ENCODE results near the gene VPS13D. TPM values are rescaled to one million over a fixed set of nuclear protein-coding genes. Genes with fewer than 3 reads are reported as not detected.

The VPS13D gene
- total and polyA plus RNA-seq, 10 donors, result 10.1 to 108 (median 86.3) TPM

- 69 to 94% (median 79%) methylated on average over 12 to 27 of the region's 27 CpGs for WGBS, 5 donors
- Histone ChIP-seq H3K27me3 (replicated peaks in 1 of 7) (no peaks in the 10 kb centered on the region), H3K4me1 (peaks cover 0 to 28% (median 0%) of the 10 kb centered on the region in 6 donors), H3K36me3 (no peaks in the 10 kb centered on the region), H3K27ac (no peak overlapping the region), H3K9me3 (no peaks in the 10 kb centered on the region), H3K4me3 (no peak overlapping the region)
- no peak for DNase-seq
- TF ChIP-seq POLR2AphosphoS5 (IDR thresholded peaks at IDR 0.05), result no peak
- intact Hi-C loops (cut with DNase I; ENCODE audit: low total_unique reads), result no loop called here
Measured at GRCh38 chr1:12548973-12549459, 319.2 kb downstream of the VPS13D start.

DNA sequence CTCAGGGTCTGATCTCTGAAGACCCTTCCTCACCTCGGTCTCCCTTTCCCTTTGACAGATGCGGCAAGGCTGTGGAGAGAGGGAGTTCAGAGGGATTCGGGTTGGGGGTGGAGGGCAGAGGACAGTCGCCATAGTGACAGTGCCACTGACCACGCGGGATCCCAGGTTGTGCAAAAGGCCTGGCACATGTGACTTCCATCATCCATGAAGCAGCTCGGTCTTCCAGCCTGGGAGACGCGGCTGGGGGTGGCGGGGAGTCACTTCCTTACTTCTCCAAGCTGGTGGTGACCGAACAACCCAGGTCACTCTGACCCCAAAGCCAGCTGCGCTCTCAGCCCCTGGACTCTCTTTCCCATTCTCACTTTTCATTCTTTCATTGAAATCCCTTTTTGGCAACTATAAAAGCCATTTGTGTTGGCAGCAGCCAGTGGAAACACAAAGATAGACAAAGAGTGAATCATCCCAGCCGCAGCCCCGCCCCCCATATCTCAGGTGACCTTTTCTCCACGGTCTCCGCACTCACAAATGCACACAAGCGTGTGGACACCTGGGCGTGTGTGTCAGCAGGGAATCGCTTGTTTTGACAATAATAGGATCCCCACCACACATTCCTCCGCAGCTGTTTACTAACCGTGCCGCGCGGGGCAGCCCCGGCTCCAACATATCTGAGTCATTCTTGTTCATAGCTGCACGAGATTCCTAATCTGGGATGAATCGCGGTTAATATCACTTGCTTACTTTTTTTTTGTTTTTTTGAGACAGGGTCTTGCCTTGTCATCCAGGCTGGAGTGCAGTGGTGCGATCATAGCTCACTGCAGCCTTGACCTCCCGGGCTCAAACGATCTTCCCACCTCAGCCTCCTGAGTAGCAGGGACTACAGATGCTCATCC, 319.9 kb downstream of the VPS13D start:
- DNase-seq, result no peak
- Histone ChIP-seq H3K4me3 (no peak overlapping the region), H3K27ac (no peak overlapping the region), H3K4me1 (peaks cover 0 to 21% (median 0%) of the 10 kb centered on the region in 6 donors), H3K9me3 (no peaks in the 10 kb centered on the region), H3K27me3 (replicated peaks in 1 of 7) (no peaks in the 10 kb centered on the region), H3K36me3 (no peaks in the 10 kb centered on the region)
- TF ChIP-seq POLR2AphosphoS5 (IDR thresholded peaks at IDR 0.05) (no peak), CTCF (IDR thresholded peaks at IDR 0.05 in 8 of 11, conservative IDR thresholded peaks at IDR 0.05 in 3 of 11) (no peak), POLR2A (IDR thresholded peaks at IDR 0.05) (no peak)
- intact Hi-C loops (cut with DNase I; ENCODE audit: low total_unique reads), result no loop called here
- WGBS, 5 donors, result 84 to 91% (median 86%) methylated on average over 29 to 31 of the region's 31 CpGs

DNA sequence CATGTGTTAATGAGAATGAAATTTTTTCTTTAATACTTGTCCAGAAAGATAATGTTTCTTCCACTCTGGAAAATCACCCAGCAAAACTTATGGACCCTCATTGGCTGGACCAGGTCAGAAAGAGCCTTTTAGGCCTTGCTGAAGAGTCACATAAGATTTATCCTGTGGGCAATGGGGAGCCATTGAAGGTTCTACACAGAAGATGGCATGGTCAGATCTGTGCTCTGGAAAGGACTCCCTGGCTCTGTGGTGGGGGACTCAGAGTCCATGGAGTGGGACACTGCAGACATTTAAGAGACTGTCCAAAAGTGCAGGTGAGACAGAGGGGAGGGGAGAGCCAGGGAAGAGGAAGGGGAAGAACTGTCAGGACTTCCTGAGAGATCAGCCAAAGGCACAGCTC, 321.8 kb downstream of the VPS13D start:
- H3K4me3 ChIP-seq, result no peak overlapping the region
- H3K36me3 ChIP-seq, result no peaks in the 10 kb centered on the region
- no peaks in the 10 kb centered on the region for H3K27me3 ChIP-seq (replicated peaks in 1 of 7)
- DNase-seq, result no peak
- H3K4me1 ChIP-seq, result peaks cover 0 to 23% (median 2%) of the 10 kb centered on the region in 6 donors
- H3K27ac ChIP-seq, result peak overlapping the region in 1 of 8 donors; percentile 18
- H3K9me3 ChIP-seq, result no peaks in the 10 kb centered on the region
- intact Hi-C loops (cut with DNase I; ENCODE audit: low total_unique reads), result no loop called here
- TF ChIP-seq POLR2A (IDR thresholded peaks at IDR 0.05), result no peak
- TF ChIP-seq POLR2AphosphoS5 (IDR thresholded peaks at IDR 0.05), result no peak
- TF ChIP-seq CTCF (IDR thresholded peaks at IDR 0.05 in 8 of 11, conservative IDR thresholded peaks at IDR 0.05 in 3 of 11), result no peak

GRCh38 chr1:12552111-12552888, 322.5 kb downstream of the VPS13D start:
- Histone ChIP-seq H3K27ac (peak overlapping the region in 3 of 8 donors; percentile 18 to 43 (median 19)), H3K27me3 (replicated peaks in 1 of 7) (no peaks in the 10 kb centered on the region), H3K9me3 (no peaks in the 10 kb centered on the region), H3K4me1 (peaks cover 0 to 30% (median 2%) of the 10 kb centered on the region in 6 donors), H3K36me3 (no peaks in the 10 kb centered on the region), H3K4me3 (no peak overlapping the region)
- DNase-seq, result no peak
- intact Hi-C loops (cut with DNase I; ENCODE audit: low total_unique reads), result no loop called here
- 68 to 95% (median 91%) methylated on average over 26 to 27 of the region's 27 CpGs for WGBS, 5 donors
- TF ChIP-seq POLR2A (IDR thresholded peaks at IDR 0.05) (no peak), POLR2AphosphoS5 (IDR thresholded peaks at IDR 0.05) (no peak), CTCF (IDR thresholded peaks at IDR 0.05 in 8 of 11, conservative IDR thresholded peaks at IDR 0.05 in 3 of 11) (no peak)
